MM.1S (cell line): ENCODE data around the gene UBE2M.

ENCODE experiments used
- DNase-seq: peaks from one replicate; pipeline ENCODE4 v3.0.0-alpha.2; 2015
- H2AFZ ChIP-seq: fragments of 300-600 bp; sonication (generic); 2 replicates; pipeline ENCODE4 v1.6.0; 2016; ENCODE audit warnings: antibody characterized with exemption, low read length
- H3F3A ChIP-seq: fragments of 300-600 bp; sonication (generic); 2 replicates; pipeline ENCODE4 v1.6.1; 2016; ENCODE audit warnings: mild to moderate bottlenecking, antibody characterized with exemption, low read length, moderate library complexity, mixed read lengths; ENCODE audit not compliant: insufficient read depth
- H3K27ac ChIP-seq: fragments of 300-600 bp; sonication (generic); 2 replicates; pipeline ENCODE4 v1.5.1; 2016; ENCODE audit warnings: mild to moderate bottlenecking, low read length
- H3K27me3 ChIP-seq: fragments of 300-600 bp; sonication (generic); replicated peaks from 2 replicates; pipeline ENCODE4 v1.6.0; 2016; ENCODE audit warnings: low read length; ENCODE audit not compliant: insufficient read depth
- H3K36me3 ChIP-seq: fragments of 300-600 bp; sonication (generic); replicated peaks from 2 replicates; pipeline ENCODE4 v1.6.1; 2016; ENCODE audit warnings: mild to moderate bottlenecking, low read length, mixed read lengths; ENCODE audit not compliant: insufficient read depth
- H3K4me1 ChIP-seq: fragments of 300-600 bp; sonication (generic); 2 replicates; pipeline ENCODE4 v1.6.1; 2016; ENCODE audit warnings: low read length, mixed read lengths
- H3K4me2 ChIP-seq: fragments of 300-600 bp; sonication (generic); 2 replicates; pipeline ENCODE4 v1.6.0; 2016; ENCODE audit warnings: low read depth, low read length
- H3K4me3 ChIP-seq: fragments of 300-600 bp; sonication (generic); 2 replicates; pipeline ENCODE4 v1.5.1; 2016; ENCODE audit warnings: low read length, mixed read lengths
- H3K79me2 ChIP-seq: fragments of 300-600 bp; sonication (generic); 2 replicates; pipeline ENCODE4 v1.6.1; 2016; ENCODE audit warnings: mixed run types, low read length, mixed read lengths
- H3K9ac ChIP-seq: fragments of 300-600 bp; sonication (generic); 2 replicates; pipeline ENCODE4 v1.6.1; 2016; ENCODE audit warnings: low read length, mixed read lengths
- H3K9me2 ChIP-seq: fragments of 300-600 bp; sonication (generic); replicated peaks from 2 replicates; pipeline ENCODE4 v1.6.1; 2016; ENCODE audit warnings: mild to moderate bottlenecking, low read length, mixed read lengths; ENCODE audit not compliant: insufficient read depth
- H3K9me3 ChIP-seq: fragments of 300-600 bp; sonication (generic); replicated peaks from 2 replicates; pipeline ENCODE4 v1.6.1; 2016; ENCODE audit warnings: mild to moderate bottlenecking, low read length, mixed read lengths; ENCODE audit not compliant: insufficient read depth
- H4K20me1 ChIP-seq: fragments of 300-600 bp; sonication (generic); 2 replicates; pipeline ENCODE4 v1.6.1; 2016; ENCODE audit warnings: mild to moderate bottlenecking, low read length, moderate library complexity, mixed read lengths; ENCODE audit not compliant: insufficient read depth
- EZH2 ChIP-seq: fragments of 300-600 bp; sonication (generic); optimal IDR thresholded peaks from 2 replicates; pipeline ENCODE3; 2017; ENCODE audit warnings: low read depth, mild to moderate bottlenecking, antibody characterized with exemption, low read length, mixed read lengths
- EZH2phosphoT487 ChIP-seq: fragments of 300-600 bp; sonication (generic); IDR thresholded peaks from 2 replicates; pipeline ENCODE4 v1.6.1; 2018; ENCODE audit warnings: antibody characterized with exemption, low read length
- TF ChIP-seq, protein P1 (sequence below): fragments of 300-600 bp; sonication (generic); IDR thresholded peaks from 2 replicates; pipeline ENCODE4 v1.5.1; 2016; ENCODE audit warnings: antibody characterized with exemption, low read length, mixed read lengths

The UBE2M gene

GRCh38 chr19:58513694-58514563 lies 44.5 kb downstream of the UBE2M start:
- no peak overlapping the region; the same call in 1 of the 2 replicates for H3K4me3 ChIP-seq
- TF ChIP-seq, protein P1, sequence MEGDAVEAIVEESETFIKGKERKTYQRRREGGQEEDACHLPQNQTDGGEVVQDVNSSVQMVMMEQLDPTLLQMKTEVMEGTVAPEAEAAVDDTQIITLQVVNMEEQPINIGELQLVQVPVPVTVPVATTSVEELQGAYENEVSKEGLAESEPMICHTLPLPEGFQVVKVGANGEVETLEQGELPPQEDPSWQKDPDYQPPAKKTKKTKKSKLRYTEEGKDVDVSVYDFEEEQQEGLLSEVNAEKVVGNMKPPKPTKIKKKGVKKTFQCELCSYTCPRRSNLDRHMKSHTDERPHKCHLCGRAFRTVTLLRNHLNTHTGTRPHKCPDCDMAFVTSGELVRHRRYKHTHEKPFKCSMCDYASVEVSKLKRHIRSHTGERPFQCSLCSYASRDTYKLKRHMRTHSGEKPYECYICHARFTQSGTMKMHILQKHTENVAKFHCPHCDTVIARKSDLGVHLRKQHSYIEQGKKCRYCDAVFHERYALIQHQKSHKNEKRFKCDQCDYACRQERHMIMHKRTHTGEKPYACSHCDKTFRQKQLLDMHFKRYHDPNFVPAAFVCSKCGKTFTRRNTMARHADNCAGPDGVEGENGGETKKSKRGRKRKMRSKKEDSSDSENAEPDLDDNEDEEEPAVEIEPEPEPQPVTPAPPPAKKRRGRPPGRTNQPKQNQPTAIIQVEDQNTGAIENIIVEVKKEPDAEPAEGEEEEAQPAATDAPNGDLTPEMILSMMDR: no peak
- TF ChIP-seq EZH2phosphoT487 (no peak), EZH2 (no peak)
- no peaks in the 10 kb centered on the region for H3K9me2 ChIP-seq
- H3K9ac ChIP-seq: no peak overlapping the region
- no peaks in the 10 kb centered on the region for H3K27me3 ChIP-seq
- H3K9me3 ChIP-seq: no peaks in the 10 kb centered on the region
- no peak overlapping the region for H2AFZ ChIP-seq
- H3F3A ChIP-seq: peaks cover 3% of the 10 kb centered on the region; the same call in 1 of the 2 replicates
- no peaks in the 10 kb centered on the region for H4K20me1 ChIP-seq
- no peak overlapping the region for H3K4me2 ChIP-seq
- peaks cover 10% of the 10 kb centered on the region for H3K79me2 ChIP-seq
- no peaks in the 10 kb centered on the region for H3K36me3 ChIP-seq
- no peak for DNase-seq
- no peak overlapping the region for H3K27ac ChIP-seq
- peaks cover 5% of the 10 kb centered on the region; the same call in 1 of the 2 replicates for H3K4me1 ChIP-seq

- no peak for DNase-seq
- no peak overlapping the region for H3K9ac ChIP-seq
- H3K4me1 ChIP-seq: no peaks in the 10 kb centered on the region
- H4K20me1 ChIP-seq: no peaks in the 10 kb centered on the region
- H3K27me3 ChIP-seq: no peaks in the 10 kb centered on the region
- no peak overlapping the region for H3K4me2 ChIP-seq
- H3K79me2 ChIP-seq: peaks cover 3% of the 10 kb centered on the region
- H3K4me3 ChIP-seq: no peak overlapping the region
- no peaks in the 10 kb centered on the region for H3K36me3 ChIP-seq
- no peaks in the 10 kb centered on the region for H3F3A ChIP-seq
- H3K9me3 ChIP-seq: no peaks in the 10 kb centered on the region
- H2AFZ ChIP-seq: no peak overlapping the region
- H3K27ac ChIP-seq: no peak overlapping the region
- no peak for TF ChIP-seq EZH2
- TF ChIP-seq, protein P1: no peak
- no peak for TF ChIP-seq EZH2phosphoT487
- H3K9me2 ChIP-seq: no peaks in the 10 kb centered on the region
Observed at GRCh38 chr19:58513213-58513693, 45.2 kb downstream of the UBE2M start.

- H3K4me2 ChIP-seq: no peak within 1 kb of the TSS
Observed at GRCh38 chr19:58511353-58512208, 46.8 kb downstream of the UBE2M start, which contains the start of gene SLC27A5. TSS of gene SLC27A5 (minus strand) at chr19:58511992. CDS start at chr19:58511955, 37 bp downstream.

More at GRCh38 chr19:58511353-58512208, 46.8 kb downstream of the UBE2M start, which contains the start of gene SLC27A5:
- Histone ChIP-seq H3K9ac (no peak within 1 kb of the TSS), H4K20me1 (no peaks in the 10 kb centered on the region), H3K36me3 (no peaks in the 10 kb centered on the region), H3K27ac (no peak within 1 kb of the TSS), H3K9me3 (no peaks in the 10 kb centered on the region), H3K27me3 (no peaks in the 10 kb centered on the region), H3K9me2 (no peaks in the 10 kb centered on the region), H3K4me3 (no peak within 1 kb of the TSS), H3F3A (no peaks in the 10 kb centered on the region), H2AFZ (no peak within 1 kb of the TSS), H3K79me2 (no peaks in the 10 kb centered on the region), H3K4me1 (no peaks in the 10 kb centered on the region)
- no peak for TF ChIP-seq EZH2
- TF ChIP-seq, protein P1: no peak
- no peak for TF ChIP-seq EZH2phosphoT487
- DNase-seq: no peak
